SK-N-MC (cell line): ENCODE data around the gene MCOLN1.

Source experiments
- EZH2 ChIP-seq: fragments of 200-600 bp; sonication (generic); IDR thresholded peaks from one replicate; pipeline ENCODE4 v1.6.1; 2017; ENCODE audit warnings: antibody characterized with exemption
- FOXP2 ChIP-seq: optimal IDR thresholded peaks from 2 replicates; pipeline ENCODE3; 2011; ENCODE audit warnings: mild to moderate bottlenecking, moderate library complexity; ENCODE audit not compliant: insufficient read depth; ENCODE audit errors: extremely low read length, control extremely low read depth
- POLR2AphosphoS5 ChIP-seq: IDR thresholded peaks from 2 replicates; pipeline ENCODE4 v1.6.1; 2012; ENCODE audit warnings: mild to moderate bottlenecking, low read depth, low read length, borderline replicate concordance

- TF ChIP-seq EZH2, result no peak
- no peak for TF ChIP-seq FOXP2
- no peak for TF ChIP-seq POLR2AphosphoS5
These were observed 13.7 kb downstream of the MCOLN1 start for GRCh38 chr19:7535998-7536695.
